ENCODE results near the gene ASB4.

- no peak for TF ChIP-seq CTCF (IDR thresholded peaks at IDR 0.05; ENCODE audit: low read depth, low read length)
- no peak for TF ChIP-seq EZH2phosphoT487 (IDR thresholded peaks at IDR 0.05; ENCODE audit: low read depth)
These were observed 40.9 kb upstream of the ASB4 start for GRCh38 chr7:95444796-95445195.

All from OCI-LY3 (cell line).